Neural cell (in vitro differentiated cells): Measurements from ENCODE around the gene LY6G6D.

Experiments used
- EP300 ChIP-seq: fragments of 450-650 bp; conservative IDR thresholded peaks from 2 replicates; pipeline ENCODE4 v1.6.1; 2014; ENCODE audit warnings: antibody characterized with exemption, mild to moderate bottlenecking, moderate library complexity; ENCODE audit not compliant: poor library complexity, severe bottlenecking
- TAF1 ChIP-seq: IDR thresholded peaks from 2 replicates; pipeline ENCODE4 v1.6.1; 2012; ENCODE audit warnings: low read depth
- TF ChIP-seq, protein P1 (sequence below): fragments of 450-650 bp; IDR thresholded peaks from 2 replicates; pipeline ENCODE4 v1.5.1; 2014; ENCODE audit warnings: antibody characterized with exemption, mild to moderate bottlenecking, moderate library complexity; ENCODE audit not compliant: poor library complexity, severe bottlenecking

DNA sequence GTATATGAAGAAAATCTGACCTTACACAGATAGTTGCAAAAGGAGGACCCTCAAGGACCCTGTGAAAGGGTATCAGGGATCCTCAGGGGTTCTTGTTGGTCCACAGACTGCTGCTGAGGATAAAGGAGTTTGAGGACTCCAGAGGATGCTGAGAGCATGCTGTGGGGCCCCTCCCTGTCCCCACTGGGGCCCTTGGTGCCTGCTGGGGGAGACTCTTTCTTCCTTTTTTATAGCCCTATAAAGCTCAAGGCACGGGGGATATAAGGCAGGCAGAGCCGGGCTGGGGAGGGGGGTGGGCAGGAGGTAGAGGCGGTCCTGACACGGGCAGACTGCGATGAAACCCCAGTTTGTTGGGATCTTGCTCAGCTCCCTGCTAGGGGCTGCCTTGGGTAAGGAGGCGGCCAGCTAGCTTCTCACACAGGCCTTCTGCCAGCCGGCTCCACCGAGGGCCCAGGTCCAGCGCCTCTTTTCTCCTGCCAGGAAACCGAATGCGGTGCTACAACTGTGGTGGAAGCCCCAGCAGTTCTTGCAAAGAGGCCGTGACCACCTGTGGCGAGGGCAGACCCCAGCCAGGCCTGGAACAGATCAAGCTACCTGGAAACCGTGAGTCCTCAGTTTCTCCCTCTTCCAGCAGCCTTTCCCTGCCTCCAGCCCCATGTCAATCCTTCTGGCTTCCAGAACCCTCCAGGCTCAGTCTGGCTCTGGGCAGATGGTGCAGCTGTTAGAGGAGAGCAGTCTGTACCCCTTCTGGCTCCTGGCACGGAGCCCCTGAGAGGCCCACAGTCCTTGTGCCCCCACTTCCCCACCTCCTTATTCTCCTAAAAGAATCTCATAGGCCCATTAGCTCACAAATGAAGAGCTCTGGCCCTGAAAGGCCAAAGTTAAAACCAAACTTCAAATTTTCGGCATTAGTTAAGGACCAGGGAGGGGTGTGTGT lies at the start of gene LY6G6D:
- TF ChIP-seq TAF1 = no peak
- TF ChIP-seq, protein P1, sequence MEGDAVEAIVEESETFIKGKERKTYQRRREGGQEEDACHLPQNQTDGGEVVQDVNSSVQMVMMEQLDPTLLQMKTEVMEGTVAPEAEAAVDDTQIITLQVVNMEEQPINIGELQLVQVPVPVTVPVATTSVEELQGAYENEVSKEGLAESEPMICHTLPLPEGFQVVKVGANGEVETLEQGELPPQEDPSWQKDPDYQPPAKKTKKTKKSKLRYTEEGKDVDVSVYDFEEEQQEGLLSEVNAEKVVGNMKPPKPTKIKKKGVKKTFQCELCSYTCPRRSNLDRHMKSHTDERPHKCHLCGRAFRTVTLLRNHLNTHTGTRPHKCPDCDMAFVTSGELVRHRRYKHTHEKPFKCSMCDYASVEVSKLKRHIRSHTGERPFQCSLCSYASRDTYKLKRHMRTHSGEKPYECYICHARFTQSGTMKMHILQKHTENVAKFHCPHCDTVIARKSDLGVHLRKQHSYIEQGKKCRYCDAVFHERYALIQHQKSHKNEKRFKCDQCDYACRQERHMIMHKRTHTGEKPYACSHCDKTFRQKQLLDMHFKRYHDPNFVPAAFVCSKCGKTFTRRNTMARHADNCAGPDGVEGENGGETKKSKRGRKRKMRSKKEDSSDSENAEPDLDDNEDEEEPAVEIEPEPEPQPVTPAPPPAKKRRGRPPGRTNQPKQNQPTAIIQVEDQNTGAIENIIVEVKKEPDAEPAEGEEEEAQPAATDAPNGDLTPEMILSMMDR = no peak
- no peak for TF ChIP-seq EP300
